OCI-LY3 (cell line): ENCODE results near the gene OAS2.
A peak's percentile ranks its signal among the peaks of the same experiment; 100 is the strongest.

Source experiments
- H2AFZ ChIP-seq: fragments of 200-600, 300-600 bp; shearing (Covaris generic); 2 replicates; pipeline ENCODE4 v1.6.0; 2014; ENCODE audit warnings: antibody characterized with exemption, low read depth, low read length
- H3K27ac ChIP-seq: fragments of 200-600, 300-600 bp; sonication (generic); 2 replicates; pipeline ENCODE4 v1.5.1; 2014; ENCODE audit warnings: mild to moderate bottlenecking, low read length, moderate library complexity, mixed read lengths
- H3K27me3 ChIP-seq: fragments of 200-600, 300-600 bp; sonication (generic); 2 replicates; pipeline ENCODE4 v1.6.1; 2014; ENCODE audit warnings: low read depth, low read length, mixed read lengths
- H3K36me3 ChIP-seq: fragments of 200-600, 300-600 bp; sonication (generic); replicated peaks from 2 replicates; pipeline ENCODE3; 2014; ENCODE audit warnings: low read depth, low read length, mixed read lengths
- H3K4me1 ChIP-seq: fragments of 300-600, 200-600 bp; sonication (generic); 2 replicates; pipeline ENCODE4 v1.6.1; 2014; ENCODE audit warnings: low read length, mixed read lengths
- H3K4me2 ChIP-seq: fragments of 200-600, 300-600 bp; sonication (generic); 2 replicates; pipeline ENCODE4 v1.6.1; 2014; ENCODE audit warnings: low read length, mixed read lengths
- H3K4me3 ChIP-seq: fragments of 300-600, 200-600 bp; sonication (generic); 2 replicates; pipeline ENCODE4 v1.5.1; 2014; ENCODE audit warnings: antibody characterized with exemption, mild to moderate bottlenecking, low read length, moderate library complexity
- H3K79me2 ChIP-seq: fragments of 300-600, 200-600 bp; shearing (Covaris generic); 2 replicates; pipeline ENCODE4 v1.6.1; 2014; ENCODE audit warnings: mild to moderate bottlenecking, low read length, mixed read lengths
- H3K9ac ChIP-seq: fragments of 300-600, 200-600 bp; shearing (Covaris generic); 2 replicates; pipeline ENCODE4 v1.6.0; 2014; ENCODE audit warnings: mild to moderate bottlenecking, low read length, moderate library complexity
- H3K9me3 ChIP-seq: fragments of 200-600, 300-600 bp; shearing (Covaris generic); 2 replicates; pipeline ENCODE4 v1.6.1; 2014; ENCODE audit warnings: low read length, mixed read lengths; ENCODE audit not compliant: insufficient read depth
- H4K20me1 ChIP-seq: fragments of 200-600, 300-600 bp; sonication (generic); 2 replicates; pipeline ENCODE4 v1.6.1; 2016; ENCODE audit warnings: low read length, mixed read lengths; ENCODE audit not compliant: insufficient read depth
- CTCF ChIP-seq: fragments of 200-600, 300-600 bp; sonication (generic); IDR thresholded peaks from 2 replicates; pipeline ENCODE4 v1.5.1; 2014; ENCODE audit warnings: antibody characterized with exemption, low read length, low read depth
- EZH2phosphoT487 ChIP-seq: fragments of 200-600 bp; shearing (Covaris generic); IDR thresholded peaks from 2 replicates; pipeline ENCODE4 v1.6.1; 2018; ENCODE audit warnings: antibody characterized with exemption, mixed run types, low read depth

OAS2 gene

DNA sequence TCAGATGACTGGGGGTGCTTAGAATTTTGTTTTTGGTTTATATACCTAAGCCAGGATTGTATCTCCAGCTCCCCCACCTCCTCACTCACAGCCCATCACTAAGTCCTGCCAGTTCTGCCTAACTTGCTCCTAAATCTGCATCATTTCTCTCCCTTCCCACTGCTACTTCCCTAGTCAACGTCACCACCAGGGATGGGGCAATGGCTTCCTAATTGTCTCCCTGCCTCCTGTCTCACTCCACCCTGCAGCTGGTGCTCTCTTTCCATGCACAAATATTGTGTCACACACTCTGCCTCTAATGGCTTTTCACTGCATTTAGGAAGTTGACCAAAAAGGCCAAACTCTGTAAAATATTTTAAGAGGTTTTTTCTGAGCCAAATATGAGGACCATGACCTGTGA, 11.5 kb downstream of the OAS2 start:
- no peaks in the 10 kb centered on the region for H3K27me3 ChIP-seq
- no peak overlapping the region for H3K27ac ChIP-seq
- peaks cover 14% of the 10 kb centered on the region for H3K4me1 ChIP-seq
- no peak overlapping the region for H3K4me2 ChIP-seq
- 0 out of 2 replicates have a peak, but pooled peaks cover under 1% of the 10 kb centered on the region for H3K9me3 ChIP-seq
- no peaks in the 10 kb centered on the region for H4K20me1 ChIP-seq
- peaks cover 9% of the 10 kb centered on the region for H3K36me3 ChIP-seq
- no peak for TF ChIP-seq CTCF
- TF ChIP-seq EZH2phosphoT487: no peak
- H3K9ac ChIP-seq: no peak overlapping the region
- H3K4me3 ChIP-seq: no peak overlapping the region
- H3K79me2 ChIP-seq: no peaks in the 10 kb centered on the region
- H2AFZ ChIP-seq: no peak overlapping the region

DNA sequence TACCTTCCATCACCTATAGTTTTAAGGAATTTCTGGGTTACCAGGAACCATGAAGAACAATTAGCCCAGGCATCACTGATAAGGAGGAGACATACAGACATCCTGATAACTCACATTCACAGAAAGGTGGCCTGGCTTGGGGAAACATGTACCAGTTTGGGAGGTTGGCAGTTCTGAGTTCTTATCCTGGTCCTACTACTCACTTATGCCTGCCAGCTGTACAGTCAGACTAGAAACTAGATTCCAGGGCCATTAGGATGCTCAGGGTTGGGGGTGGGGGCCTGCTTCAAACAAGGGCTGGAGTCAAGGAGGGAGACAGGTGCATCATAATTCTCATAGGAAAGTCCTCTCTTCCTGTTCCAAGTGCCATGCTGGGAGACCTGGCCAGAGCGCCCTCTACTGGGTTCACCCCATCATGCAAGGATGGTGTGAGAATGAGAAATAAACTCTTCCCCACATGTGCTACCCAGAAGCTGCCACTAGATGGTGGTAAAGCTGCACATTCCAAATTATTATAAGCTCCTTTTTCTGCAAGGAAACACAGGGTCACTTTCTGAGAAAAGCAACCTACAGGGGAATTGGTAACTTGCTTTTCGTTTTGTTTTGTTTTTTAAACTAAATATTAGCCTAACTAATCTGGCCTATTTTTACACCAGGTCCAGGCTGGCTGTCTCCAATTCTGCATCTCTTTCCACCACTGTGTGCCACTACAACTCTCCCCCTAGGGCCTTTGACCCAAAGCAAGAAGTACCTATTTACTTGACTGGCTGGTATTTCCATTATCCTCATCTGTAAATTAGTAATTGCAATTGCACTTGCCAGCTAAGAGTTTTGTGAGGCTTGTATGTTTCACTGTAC, 14.5 kb downstream of the OAS2 start:
- Histone ChIP-seq H3K4me3 (no peak overlapping the region), H3K27ac (no peak overlapping the region)

DNA sequence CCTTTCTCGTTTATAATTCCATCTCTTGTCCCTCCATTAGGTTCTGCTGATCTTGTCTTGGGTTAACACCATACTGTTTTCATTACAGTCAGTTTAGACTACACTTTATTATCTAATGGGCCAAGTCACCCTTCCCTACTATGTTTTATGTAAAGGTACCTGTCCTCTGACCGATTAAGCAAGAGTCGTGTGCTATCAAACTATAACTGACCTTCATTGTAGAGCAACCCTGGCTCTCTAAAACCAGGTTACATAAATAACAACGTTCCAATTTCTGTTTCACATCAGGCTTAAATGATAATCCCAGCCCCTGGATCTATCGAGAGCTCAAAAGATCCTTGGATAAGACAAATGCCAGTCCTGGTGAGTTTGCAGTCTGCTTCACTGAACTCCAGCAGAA, 16.7 kb downstream of the OAS2 start:
- no peaks in the 10 kb centered on the region for H3K27me3 ChIP-seq
- H3K4me1 ChIP-seq: peaks cover 27% of the 10 kb centered on the region
- TF ChIP-seq EZH2phosphoT487 (no peak), CTCF (no peak)
- H3K27ac ChIP-seq: no peak overlapping the region
- H2AFZ ChIP-seq: no peak overlapping the region
- no peak overlapping the region for H3K9ac ChIP-seq
- no peak overlapping the region for H3K4me2 ChIP-seq
- peaks cover 18% of the 10 kb centered on the region for H3K9me3 ChIP-seq
- H4K20me1 ChIP-seq: no peaks in the 10 kb centered on the region
- H3K4me3 ChIP-seq: no peak overlapping the region
- H3K79me2 ChIP-seq: no peaks in the 10 kb centered on the region
- peaks cover 35% of the 10 kb centered on the region for H3K36me3 ChIP-seq

More for the DNA sequence above, 14.5 kb downstream of the OAS2 start:
- Histone ChIP-seq H3K36me3 (peaks cover 24% of the 10 kb centered on the region), H3K9me3 (peaks cover 8% of the 10 kb centered on the region), H4K20me1 (no peaks in the 10 kb centered on the region), H3K4me1 (peaks cover 14% of the 10 kb centered on the region), H3K9ac (no peak overlapping the region), H3K27me3 (no peaks in the 10 kb centered on the region), H3K4me2 (no peak overlapping the region), H2AFZ (no peak overlapping the region), H3K79me2 (no peaks in the 10 kb centered on the region)
- peak; percentile 99 for TF ChIP-seq CTCF
- no peak for TF ChIP-seq EZH2phosphoT487

GRCh38 chr12:112996501-112996900, 18.2 kb downstream of the OAS2 start:
- TF ChIP-seq EZH2phosphoT487: no peak
- TF ChIP-seq CTCF: no peak
- H3K4me2 ChIP-seq: no peak overlapping the region
- no peaks in the 10 kb centered on the region for H3K27me3 ChIP-seq
- H3K79me2 ChIP-seq: no peaks in the 10 kb centered on the region
- no peak overlapping the region for H3K4me3 ChIP-seq
- H4K20me1 ChIP-seq: no peaks in the 10 kb centered on the region
- H3K9me3 ChIP-seq: peaks cover 18% of the 10 kb centered on the region
- peaks cover 35% of the 10 kb centered on the region for H3K36me3 ChIP-seq
- H2AFZ ChIP-seq: no peak overlapping the region
- peaks cover 29% of the 10 kb centered on the region for H3K4me1 ChIP-seq
- H3K27ac ChIP-seq: no peak overlapping the region
- no peak overlapping the region for H3K9ac ChIP-seq
